GM18517 (cell line): ENCODE results near the gene PADI1.

Source experiments
- ATAC-seq: cut with Tn5 transposase; IDR thresholded peaks from one replicate; pipeline ENCODE4 v1.9.1; 2021; ENCODE audit warnings: mild to moderate bottlenecking, moderate library complexity; ENCODE audit not compliant: unreplicated experiment

PADI1 gene, protein sequence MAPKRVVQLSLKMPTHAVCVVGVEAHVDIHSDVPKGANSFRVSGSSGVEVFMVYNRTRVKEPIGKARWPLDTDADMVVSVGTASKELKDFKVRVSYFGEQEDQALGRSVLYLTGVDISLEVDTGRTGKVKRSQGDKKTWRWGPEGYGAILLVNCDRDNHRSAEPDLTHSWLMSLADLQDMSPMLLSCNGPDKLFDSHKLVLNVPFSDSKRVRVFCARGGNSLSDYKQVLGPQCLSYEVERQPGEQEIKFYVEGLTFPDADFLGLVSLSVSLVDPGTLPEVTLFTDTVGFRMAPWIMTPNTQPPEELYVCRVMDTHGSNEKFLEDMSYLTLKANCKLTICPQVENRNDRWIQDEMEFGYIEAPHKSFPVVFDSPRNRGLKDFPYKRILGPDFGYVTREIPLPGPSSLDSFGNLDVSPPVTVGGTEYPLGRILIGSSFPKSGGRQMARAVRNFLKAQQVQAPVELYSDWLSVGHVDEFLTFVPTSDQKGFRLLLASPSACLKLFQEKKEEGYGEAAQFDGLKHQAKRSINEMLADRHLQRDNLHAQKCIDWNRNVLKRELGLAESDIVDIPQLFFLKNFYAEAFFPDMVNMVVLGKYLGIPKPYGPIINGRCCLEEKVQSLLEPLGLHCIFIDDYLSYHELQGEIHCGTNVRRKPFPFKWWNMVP

DNA sequence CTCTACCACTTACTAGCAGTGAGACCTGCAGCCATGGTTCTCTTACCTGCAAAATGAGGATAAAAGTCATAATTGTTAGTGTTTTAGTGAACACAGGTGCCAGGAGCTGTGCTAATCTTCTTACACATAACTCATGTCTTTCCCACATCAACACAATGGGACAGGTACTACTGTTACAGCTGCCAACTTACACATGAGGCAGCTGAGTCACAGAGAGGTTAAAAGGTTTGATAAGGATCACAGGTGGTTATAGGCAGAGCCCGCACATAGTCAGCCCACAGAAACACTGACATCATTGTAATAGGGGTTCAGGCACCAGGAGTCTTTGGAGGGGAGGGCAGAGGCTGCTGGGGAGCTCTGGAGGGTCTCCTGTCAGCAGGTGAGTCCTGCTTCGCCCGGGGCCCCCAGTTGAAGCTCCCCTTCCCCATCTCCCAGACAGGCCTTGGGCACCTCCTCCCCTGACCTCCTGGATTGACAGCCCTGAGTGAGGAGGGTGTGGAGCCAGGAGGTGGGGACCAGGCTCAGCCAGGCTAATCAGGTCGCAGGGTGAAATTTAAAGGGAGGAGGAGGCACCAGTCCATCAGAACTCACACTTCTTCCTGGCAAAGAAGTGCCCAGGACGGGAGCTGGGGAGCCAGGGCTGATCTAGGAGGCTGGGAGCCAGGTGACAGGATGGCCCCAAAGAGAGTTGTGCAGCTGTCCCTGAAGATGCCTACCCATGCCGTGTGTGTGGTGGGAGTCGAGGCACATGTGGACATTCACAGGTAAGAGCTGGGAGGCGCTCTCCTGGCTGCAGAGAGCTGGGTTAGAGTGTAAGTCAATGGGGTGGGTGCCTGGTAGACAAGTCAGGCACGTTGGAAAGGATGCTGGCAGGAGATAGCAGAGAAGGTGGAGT lies at the start of gene PADI1:
PADI1 (plus strand) TSS at position 583 of the 895 bp plus-strand sequence; CDS start at position 673, 90 bp downstream.
- no peak for ATAC-seq

DNA sequence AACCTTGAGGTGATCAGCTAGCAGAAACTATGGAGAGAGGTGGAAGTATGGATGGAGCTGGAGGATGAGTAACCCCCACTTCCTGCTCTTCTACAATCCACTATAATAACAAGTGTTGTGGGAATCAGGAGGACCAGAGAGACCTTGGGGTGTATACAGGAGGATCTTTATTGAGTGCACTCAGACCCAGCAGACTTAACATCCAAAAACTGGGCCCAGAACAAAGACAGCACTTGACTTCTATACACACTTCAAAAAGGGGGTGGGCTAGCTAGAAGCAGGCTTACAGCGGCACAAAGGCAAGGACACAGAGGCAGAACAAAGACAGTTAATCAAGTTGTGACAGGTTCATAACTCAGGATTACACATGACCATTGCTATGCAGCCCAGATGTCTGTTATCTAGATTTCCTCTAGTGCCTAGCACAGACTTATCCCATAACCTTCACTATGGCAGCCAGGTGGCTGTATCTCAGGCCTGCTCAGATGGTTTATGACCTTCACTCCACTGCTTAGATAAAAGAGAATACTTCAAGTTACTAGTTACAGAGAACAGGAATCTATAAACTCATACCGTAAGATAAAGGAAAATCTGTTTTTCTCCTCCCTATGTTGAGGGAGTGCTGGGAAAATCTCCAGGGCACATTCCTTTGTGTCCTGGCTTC lies 49.5 kb upstream of the PADI1 start:
- no peak for ATAC-seq

DNA sequence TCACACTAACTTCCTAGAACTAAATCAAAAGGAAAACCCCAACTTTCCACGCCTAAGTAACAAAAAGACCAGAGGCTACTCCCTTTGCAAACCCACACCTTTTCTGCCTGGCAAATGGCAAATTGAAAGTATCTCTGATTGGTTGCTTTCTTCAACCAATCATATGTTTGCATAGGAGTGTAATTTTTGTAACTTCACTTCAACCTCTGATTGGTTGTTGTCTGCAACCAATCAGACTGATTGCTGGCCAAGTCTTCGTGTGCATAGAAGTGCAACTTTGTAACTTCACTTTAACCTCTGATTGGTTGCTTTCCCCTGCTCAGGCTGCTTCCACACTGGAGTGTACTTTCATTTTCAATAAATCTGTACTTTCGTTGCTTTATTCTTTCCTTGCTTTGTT lies 48.8 kb upstream of the PADI1 start:
- no peak for ATAC-seq

DNA sequence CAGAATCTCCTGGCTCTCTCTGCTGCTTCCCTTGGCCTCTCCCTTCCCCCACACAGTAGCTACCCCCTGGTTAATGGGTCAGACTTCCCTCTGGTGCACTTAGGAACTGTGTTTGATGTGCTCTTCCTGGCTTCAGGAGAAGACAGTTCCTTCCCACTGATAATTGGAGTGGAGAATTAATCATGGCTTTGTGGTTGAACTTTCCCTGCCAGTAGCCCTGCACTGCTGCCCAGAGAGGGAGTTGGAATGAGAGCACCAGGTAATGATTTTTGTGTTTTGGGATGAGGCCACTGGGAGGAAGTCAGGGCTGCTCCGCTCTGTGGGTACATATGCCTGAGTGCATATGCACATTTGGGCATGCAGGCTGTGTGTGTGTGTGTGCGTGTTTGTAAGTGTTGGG lies 46.0 kb upstream of the PADI1 start:
- no peak for ATAC-seq

DNA sequence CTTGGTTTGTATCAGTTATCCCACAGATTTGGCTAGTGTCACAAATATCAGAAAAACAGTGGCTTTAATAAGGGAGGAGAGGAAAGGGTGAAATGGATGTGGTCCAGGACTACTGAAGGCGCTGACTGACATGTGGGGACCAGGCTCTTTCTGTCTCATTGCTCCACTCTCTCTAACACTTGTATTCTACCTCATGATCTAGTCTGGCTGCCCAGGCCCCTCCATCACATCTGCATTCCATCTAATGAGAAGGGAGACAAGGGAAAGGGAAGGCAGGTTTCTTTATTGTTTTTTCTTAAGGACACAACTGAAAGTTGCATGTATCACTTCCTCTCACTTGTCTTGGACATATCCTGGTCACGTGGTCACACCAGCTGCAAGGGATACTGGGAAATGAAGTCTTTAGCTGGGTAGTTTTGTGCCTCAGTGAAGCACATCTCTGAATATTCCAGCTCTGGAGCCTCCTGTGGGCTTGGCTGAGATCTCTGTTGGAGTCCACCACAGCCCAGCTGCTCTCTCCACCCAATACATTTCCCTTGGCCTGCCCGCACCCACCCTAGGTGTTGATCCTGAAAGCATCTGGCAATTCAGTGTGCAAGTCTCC lies 43.7 kb upstream of the PADI1 start:
- no peak for ATAC-seq

DNA sequence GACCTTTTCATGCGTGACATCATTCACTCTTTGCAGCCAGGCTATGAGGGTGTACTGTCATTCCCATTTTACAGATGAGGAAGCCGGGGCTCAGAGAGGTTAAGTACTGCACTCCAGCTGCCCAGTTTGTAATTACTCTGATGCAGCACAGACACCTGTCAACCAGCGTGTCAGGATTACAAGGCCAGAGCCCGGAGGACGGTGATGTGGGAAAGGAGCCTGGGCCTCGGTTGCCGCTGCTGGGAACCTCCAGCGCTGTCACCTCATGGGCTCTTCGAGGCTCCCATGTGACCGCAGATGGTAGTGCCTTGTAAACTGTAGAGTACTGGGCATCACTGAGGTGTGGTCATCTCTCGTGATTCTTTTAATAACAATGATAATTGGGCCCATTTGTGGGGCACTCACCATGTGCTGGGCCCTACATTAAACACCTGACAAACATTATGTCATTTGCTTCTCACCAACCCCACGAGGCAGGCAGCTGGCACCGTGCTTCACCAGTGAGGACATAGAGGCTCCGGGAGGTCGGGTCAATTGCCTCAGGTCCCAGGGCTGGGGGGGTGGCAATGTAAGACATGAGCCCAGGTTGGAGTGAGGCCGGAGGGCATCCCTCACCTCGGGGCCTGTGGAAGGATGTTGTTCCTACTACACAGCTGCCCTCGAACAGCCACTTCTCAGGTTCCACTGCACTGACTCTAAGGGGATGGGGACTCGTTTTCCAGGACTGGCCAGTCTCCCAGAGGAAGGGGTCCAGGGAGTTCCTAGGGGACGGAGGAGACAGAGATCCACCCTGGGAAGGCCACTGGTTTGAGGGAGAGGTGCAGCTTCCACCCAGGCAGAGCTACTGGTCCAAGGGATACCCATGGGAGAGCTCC lies 42.8 kb upstream of the PADI1 start:
- ATAC-seq: no peak

DNA sequence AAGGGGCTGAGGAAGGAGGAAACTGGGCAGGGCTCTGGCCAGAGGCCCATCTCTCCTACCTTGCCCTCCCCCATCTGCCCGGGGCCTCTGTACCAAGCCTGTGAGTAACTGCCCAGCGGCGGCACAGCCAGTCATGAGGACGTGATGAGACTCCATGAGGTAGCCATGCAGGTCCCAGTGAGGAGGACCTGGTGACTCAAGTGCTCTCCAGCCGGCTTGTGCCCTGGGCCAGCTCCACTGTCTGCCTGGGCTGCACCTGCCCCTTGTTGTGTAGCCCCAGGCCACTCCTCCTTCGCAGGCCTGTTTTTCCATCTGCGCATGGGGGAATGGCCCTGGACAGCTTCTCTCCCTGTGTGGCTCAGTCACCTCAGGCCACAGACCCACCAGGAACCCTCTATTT lies 42.0 kb upstream of the PADI1 start:
- ATAC-seq: no peak

DNA sequence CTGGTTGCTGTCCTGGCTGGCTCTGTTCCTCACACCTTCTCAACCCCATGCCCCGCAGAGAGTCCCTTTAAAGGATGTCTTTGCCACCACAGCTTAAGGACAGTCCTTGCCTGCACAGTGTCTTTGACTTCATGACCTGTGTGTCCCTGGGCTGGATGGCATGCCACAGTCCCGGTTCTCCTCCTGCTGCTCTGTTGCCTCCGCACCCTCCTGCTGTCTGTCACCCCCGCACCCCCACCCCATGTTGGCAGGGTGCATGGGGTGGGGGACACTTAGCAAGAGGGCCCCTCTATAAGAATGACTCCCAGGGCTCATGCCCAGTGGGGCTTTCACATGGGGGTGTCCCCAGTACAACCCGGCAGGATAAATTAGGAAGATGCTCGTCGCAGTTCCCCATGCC lies 41.6 kb upstream of the PADI1 start:
- no peak for ATAC-seq

DNA sequence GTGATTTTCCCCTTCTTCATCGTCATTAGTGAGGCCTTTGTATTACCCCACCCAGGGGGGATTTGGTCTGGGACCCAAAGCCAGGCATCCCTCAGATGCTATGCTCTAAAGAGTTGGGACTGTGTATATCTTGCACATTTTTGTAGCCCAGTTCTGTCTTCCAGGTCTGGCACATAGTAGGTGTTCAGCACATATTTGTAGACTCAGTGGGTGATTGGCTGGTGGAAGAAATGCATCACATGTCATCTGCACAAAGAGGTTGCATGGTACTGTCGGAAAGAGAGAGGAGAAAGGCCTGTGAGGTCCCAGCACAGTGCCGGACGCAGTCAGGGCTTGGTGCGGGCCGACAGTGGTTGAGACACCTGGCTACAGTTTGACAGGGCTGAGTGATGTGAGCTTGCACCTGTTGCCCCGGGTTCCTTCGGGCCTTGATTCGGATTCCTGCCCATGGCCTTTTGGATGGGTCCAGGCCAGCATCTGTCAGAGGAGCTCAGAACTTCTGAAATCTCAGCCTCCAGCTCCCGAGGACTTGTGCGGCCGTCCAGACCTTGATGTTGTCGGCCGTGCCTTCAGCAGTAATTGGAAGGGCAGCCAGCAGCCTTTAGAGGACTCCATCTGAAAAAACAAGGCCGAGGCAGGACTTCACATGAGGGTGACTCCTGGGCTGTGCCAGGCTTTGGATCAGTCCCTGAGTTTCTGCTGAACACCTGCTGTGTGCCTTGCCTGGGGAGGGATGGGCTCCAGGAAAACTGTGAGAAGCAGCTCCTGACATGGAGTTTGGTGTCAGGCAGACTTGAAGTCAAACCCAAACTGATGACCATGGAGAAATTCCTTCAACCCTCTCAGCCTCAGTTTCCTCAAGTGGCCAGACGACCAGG lies 40.9 kb upstream of the PADI1 start:
- no peak for ATAC-seq

DNA sequence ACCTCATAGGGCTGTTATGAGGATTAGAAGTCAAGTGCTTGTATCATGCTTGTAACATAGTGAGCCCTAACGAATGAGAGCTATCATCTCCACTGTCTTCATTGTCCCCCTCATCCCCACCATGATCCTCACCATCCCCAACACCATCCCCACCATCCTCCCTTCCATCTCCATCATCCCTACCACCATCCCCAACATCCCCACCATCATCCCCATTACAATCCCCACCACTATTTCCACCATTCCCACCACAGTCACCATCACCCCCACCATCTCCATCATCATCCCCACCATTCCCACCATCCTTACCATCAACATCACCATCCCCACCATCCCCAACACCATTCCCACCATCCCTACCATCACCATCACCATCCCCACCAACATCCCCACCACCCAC lies 39.1 kb upstream of the PADI1 start:
- no peak for ATAC-seq

DNA sequence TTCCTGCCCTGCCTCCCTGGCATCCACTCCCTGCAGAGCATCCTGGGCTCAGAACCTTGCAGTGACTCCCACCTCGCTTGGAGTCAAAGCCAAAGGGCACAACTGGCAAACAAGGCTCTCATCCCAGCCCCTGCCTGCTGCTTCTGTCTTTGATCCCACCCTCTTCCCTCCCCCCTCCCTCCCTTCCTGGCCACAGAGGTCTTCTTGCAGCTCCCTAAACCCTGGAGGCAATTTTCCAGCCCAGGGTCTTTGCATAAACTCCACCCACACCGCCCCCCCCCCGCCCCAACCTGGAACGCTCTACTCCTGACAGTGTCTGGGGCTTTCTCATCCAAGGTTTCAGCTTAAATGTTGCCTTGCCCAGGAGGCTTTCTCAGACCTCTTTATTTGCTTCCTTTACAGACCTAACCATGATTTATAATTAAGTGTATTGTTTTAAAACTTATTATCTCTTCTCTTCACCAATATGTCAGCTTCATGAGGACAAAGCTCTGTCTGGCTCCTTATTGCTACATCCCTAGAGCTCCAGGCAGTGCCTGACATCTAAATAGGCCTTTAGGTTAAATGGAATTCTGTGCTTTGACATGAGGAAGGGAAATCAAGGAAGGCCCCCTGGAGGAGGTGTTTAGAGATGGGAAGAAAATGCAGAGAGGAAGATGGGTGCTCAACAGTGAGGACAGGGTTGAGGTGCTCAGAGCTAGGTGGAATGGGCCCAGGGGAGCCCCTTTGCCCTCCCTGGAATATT lies 37.7 kb upstream of the PADI1 start:
- no peak for ATAC-seq

DNA sequence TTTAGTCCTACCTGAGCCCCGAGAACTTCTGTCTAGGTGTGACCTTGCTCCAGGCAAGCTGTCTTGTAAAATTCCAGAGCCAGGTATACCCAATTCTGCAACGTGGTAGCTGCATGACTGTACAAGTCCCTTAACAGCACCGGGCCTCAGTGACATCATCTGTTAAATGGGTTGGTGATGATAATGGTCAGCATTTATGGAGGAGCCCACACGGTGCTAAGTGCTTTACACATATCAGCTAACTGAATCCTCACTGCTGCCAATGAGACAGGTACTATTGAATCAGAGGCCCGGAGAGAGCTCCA lies 37.2 kb upstream of the PADI1 start:
- ATAC-seq: no peak

DNA sequence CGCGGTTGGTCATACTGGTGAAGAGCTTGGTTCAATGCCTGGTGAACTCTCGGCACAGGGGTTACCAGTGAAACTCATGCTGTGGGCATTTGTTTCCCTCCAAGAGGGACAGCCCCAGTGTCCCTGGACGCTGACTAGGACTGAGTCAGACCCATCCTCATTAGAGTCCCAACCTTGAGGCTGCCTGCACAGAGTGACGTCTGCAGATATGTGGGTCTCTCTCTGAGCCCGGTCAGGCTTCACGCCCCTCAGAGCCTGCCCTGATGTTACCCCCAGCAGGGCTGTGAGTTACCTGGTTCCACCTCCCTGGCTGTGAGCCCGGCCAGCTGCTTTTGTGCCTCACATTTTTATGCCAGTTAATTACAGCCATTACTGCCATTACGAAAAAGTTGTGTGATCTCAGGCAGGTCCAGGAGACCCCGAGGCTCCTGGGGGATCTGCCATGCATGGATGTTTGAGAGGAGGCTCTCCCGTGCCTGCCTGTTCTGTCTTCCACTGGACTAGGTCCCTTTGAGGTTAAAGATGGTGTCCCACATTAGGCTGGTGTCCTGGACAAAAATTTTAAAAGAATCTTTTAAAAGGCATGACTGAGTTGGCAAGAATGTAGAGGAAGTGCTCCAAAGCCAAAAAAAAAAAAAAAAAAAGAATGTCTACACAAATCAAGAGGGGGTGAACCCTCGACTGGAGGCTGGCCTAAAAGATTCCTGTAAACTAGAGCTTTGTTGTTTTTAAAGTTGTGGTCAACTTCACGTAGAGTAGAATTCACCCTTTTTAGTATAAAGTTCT lies 36.6 kb upstream of the PADI1 start:
- ATAC-seq: no peak

DNA sequence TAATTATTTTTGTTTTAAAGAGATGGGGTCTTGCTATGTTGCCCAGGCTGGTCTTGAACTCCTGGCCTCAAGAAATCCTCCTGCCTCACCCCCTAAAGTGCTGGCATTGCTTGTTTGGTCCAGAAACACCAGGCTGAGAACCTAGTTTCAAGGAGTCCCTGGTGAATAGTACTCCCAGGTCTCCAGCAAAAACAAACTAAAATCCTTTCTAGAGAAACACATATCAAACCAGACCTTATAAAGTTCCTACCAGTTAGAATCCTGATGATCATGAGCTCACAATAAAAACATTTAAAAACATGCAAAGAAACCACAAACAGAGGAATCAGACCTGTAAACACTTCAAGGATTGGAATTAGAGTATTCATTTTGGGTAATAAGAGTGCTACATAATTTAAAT lies 34.4 kb upstream of the PADI1 start:
- ATAC-seq: no peak

DNA sequence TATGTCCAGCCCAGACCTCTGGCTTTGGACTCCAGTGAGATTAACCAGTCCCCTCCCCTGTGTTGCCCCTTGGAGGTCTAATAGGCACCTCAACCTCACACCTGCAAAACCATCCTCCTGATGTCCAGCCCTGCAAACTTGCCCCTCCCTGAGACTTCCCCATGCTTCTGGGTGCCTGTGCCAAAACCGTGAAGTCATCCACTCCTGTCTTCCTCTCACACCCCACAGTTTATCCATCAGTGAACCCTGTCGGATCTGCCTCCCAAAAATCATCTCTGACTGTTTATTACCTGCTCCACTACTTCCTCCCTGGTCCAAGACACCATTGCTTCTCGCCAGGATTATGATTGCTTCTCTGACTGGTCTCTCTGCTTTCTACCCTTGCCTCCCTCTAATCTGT lies 31.7 kb upstream of the PADI1 start:
- ATAC-seq: no peak

DNA sequence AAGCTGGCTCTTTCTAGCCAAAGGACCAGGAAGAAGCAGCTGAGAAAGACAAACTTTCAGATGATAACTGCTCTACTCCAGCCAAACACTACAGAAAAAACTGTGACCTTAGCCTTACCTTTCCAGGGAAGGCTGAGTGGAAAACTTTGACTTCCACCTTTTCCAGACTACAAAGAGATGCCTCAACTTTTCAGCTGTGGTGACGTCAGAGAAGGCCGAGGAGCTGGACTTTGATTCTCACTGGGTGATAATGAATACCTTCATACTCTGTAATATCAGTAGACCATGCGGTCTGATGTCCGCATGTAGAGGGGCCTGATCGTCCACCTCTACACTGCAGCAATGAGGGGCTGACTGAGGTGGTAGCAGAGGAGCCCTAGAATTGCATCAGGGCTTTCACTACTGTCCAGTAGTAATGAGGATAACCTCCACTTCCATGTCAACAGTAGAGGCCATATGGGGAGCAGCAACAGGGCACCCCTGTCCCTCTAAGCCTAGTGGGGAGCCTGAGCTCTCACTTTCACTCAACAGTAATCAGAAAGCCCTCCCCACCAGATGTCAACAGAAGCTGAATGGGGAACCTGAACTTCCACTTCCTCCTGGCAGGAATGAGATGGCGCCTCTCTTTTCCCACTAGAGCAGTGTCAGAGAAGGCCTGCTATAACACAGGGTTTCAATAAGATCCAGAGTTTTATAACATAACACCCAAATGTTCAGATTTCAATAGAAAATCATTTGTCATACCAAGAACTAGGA lies 28.4 kb upstream of the PADI1 start:
- no peak for ATAC-seq

DNA sequence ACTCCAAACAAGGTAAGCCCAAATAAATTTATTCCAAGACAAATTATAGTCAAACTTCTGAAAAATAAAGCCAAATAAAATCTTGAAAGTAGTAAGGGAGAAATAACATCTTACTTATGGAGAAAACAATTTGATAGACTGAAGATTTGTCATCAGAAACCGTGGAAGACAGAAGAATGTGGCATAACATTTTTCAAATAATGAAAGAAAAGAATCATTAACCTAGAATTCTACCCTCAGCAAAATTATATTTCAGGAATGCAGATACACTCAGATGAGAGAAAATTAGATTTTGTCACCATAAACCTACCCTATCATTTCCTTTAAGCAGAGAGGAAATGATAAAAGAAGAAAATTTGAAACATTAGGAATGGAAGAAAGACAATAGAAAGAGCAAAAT lies 27.3 kb upstream of the PADI1 start:
- ATAC-seq: no peak
